NK-92 (cell line): ENCODE measurements around the gene PRSS37.
"Not testable (repeated sequence)": the region's sequence is repeated elsewhere in the genome, so short reads cannot be mapped to it uniquely, and the experiment has no call there.

ENCODE experiments used
- DNase-seq: peaks from one replicate; lab custom pipeline; 2025; ENCODE audit not compliant: unreplicated experiment; lab: John Stamatoyannopoulos, UW

Gene PRSS37

GRCh38 chr7:141841385-141841784, at the start of gene PRSS37:
TSS of gene PRSS37 (minus strand) at chr7:141841485. CDS start at chr7:141841049, 436 bp downstream.
- DNase-seq, result no peak

- DNase-seq, result no peak
Observed at GRCh38 chr7:141889321-141889720, 48.0 kb upstream of the PRSS37 start.

- DNase-seq, result no peak
Observed at GRCh38 chr7:141884539-141885225, 43.4 kb upstream of the PRSS37 start.

GRCh38 chr7:141880960-141881359, 39.7 kb upstream of the PRSS37 start:
- DNase-seq, result no peak

- DNase-seq, result no peak
Observed at GRCh38 chr7:141877365-141877764, 36.1 kb upstream of the PRSS37 start.

- no peak for DNase-seq
Observed at GRCh38 chr7:141876371-141876770, 35.1 kb upstream of the PRSS37 start.

GRCh38 chr7:141875453-141875852, 34.2 kb upstream of the PRSS37 start:
- no peak for DNase-seq

- DNase-seq, result no peak
Observed at GRCh38 chr7:141874787-141875186, 33.5 kb upstream of the PRSS37 start.

- DNase-seq, result no peak
Observed at GRCh38 chr7:141872931-141873330, 31.6 kb upstream of the PRSS37 start.

- DNase-seq, result no peak
Observed at GRCh38 chr7:141866974-141867373, 25.7 kb upstream of the PRSS37 start.

GRCh38 chr7:141864765-141865447, 23.6 kb upstream of the PRSS37 start:
- no peak for DNase-seq

- no peak for DNase-seq
Observed at GRCh38 chr7:141860207-141860606, 18.9 kb upstream of the PRSS37 start.

- no peak for DNase-seq
Observed at GRCh38 chr7:141847996-141848395, 6.7 kb upstream of the PRSS37 start.

GRCh38 chr7:141844256-141844655, 3.0 kb upstream of the PRSS37 start:
- DNase-seq, result no peak

- no peak for DNase-seq
Observed at GRCh38 chr7:141842904-141843303, 1.6 kb upstream of the PRSS37 start.

- no peak for DNase-seq
Observed at GRCh38 chr7:141840708-141841107, 577 bp downstream of the PRSS37 start.

- DNase-seq, result no peak
Observed at GRCh38 chr7:141839256-141839655, 2.0 kb downstream of the PRSS37 start.

GRCh38 chr7:141838581-141838980, 2.7 kb downstream of the PRSS37 start:
- no peak for DNase-seq

- no peak for DNase-seq
Observed at GRCh38 chr7:141837683-141838082, 3.6 kb downstream of the PRSS37 start.

GRCh38 chr7:141822432-141822831, 18.9 kb downstream of the PRSS37 start:
- not testable (repeated sequence) for DNase-seq

GRCh38 chr7:141820067-141820466, 21.2 kb downstream of the PRSS37 start:
- no peak for DNase-seq

- no peak for DNase-seq
Observed at GRCh38 chr7:141792526-141792925, 48.8 kb downstream of the PRSS37 start.

GRCh38 chr7:141789917-141790316, 51.4 kb downstream of the PRSS37 start, which contains the start of gene TAS2R5:
TSS of gene TAS2R5 (plus strand) at chr7:141790217. CDS start at chr7:141790362, 145 bp downstream.
- DNase-seq, result no peak
